ENCODE measurements around the gene GSPT2.

GSPT2 gene

GRCh38 chrX:51779306-51779705 is 36.1 kb downstream of the GSPT2 start:
- no peaks in the 10 kb centered on the region for H3K4me1 ChIP-seq
- in situ Hi-C loops (cut with MboI; ENCODE audit: low sequenced_read_pairs): loop anchor here (25.0 kb wide), 1 partner anchor 117 kb away; no protein-coding TSS in a partner anchor
- H3K36me3 ChIP-seq (replicated peaks): no peaks in the 10 kb centered on the region
- no peaks in the 10 kb centered on the region for H3K9me3 ChIP-seq
- DNase-seq (ENCODE audit: low spot score in 2 of 2): no peak
- no peak overlapping the region for H3K4me3 ChIP-seq
- H3K27me3 ChIP-seq (ENCODE audit: low read depth): peaks cover 12% of the 10 kb centered on the region

GRCh38 chrX:51795136-51795535 is 51.9 kb downstream of the GSPT2 start:
- Histone ChIP-seq H3K27me3 (ENCODE audit: low read depth) (no peaks in the 10 kb centered on the region), H3K4me3 (no peak overlapping the region), H3K4me1 (no peaks in the 10 kb centered on the region; the same call in 1 of the 2 replicates), H3K36me3 (replicated peaks) (no peaks in the 10 kb centered on the region), H3K9me3 (no peaks in the 10 kb centered on the region)
- DNase-seq (ENCODE audit: low spot score in 2 of 2): no peak
- in situ Hi-C loops (cut with MboI; ENCODE audit: low sequenced_read_pairs): loop anchor here (25.0 kb wide), 1 partner anchor 133 kb away; no protein-coding TSS in a partner anchor

Measured in HAP-1 (cell line).